Stimulated activated CD8-positive, alpha-beta memory T cell treated with anti-CD3 and anti-CD28 coated beads, Interleukin-7, amount 100 ng/mL, for 4 hours (primary cell): ENCODE measurements around the gene CARHSP1.
"Not testable (repeated sequence)": the region's sequence is repeated elsewhere in the genome, so short reads cannot be mapped to it uniquely, and the experiment has no call there.

Source experiments
- DNase-seq, 2 donors: peaks; one replicate each; pipeline ENCODE4 v3.0.0-alpha.2; 2020; ENCODE audit warnings: low read depth in 2 of 2

CARHSP1 gene

GRCh38 chr16:8868416-8869211, at the start of gene CARHSP1:
CARHSP1 (minus strand) TSS chr16:8869006; CDS start chr16:8859328, 9,678 bp downstream.
- peak; percentile 44 to 81 for DNase-seq

- not testable (repeated sequence) for DNase-seq
Observed at GRCh38 chr16:8917336-8917735, 48.5 kb upstream of the CARHSP1 start.

- DNase-seq: no peak
Observed at GRCh38 chr16:8916541-8917225, 47.9 kb upstream of the CARHSP1 start.

DNA sequence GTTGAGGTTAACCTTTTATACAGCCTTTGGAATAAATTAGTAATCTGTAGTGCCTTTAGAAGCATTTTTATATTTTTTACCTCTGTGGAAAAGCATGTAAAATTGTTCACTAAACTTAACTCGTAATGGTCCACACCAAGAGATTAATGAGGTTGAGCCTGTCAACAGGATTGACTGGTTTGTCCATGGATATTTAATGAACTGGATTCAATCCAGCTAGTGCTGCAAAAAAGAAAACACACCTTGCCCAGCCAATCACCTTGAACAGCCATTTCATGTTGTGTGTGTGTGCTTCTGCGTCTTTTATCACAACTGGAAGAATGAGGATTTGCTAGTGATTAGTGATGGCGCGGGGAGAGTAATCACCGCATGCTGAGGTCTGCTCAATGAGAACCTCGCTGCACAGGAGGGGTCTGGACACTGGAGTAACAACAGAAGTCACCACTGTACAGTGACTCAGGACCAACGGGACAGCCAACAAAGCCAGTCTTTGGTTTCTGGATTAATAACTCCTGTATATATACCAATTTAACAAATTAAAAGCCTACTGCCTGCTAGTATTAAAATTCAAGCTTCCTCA, 47.0 kb upstream of the CARHSP1 start:
- no peak for DNase-seq

GRCh38 chr16:8914098-8914497, 45.3 kb upstream of the CARHSP1 start:
- no peak for DNase-seq

DNA sequence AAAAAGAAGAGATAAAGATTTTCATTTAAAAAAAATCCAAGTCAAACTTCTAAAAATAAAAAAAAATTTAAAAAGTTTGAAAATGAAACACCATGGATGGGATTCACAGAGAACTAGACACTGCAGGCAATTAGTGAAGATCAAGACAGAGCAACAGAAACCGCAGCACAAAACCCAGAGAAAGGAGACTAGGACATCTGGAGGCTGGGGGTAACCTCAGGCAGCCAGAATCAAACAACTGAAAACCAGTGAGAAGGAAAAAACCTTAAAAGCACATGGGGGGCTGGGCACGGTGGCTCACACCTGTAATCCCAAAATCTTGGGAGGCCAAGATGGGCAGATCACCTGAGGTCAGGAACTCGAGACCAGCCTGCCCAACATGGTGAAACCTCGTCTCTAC, 44.0 kb upstream of the CARHSP1 start:
- no peak for DNase-seq

DNA sequence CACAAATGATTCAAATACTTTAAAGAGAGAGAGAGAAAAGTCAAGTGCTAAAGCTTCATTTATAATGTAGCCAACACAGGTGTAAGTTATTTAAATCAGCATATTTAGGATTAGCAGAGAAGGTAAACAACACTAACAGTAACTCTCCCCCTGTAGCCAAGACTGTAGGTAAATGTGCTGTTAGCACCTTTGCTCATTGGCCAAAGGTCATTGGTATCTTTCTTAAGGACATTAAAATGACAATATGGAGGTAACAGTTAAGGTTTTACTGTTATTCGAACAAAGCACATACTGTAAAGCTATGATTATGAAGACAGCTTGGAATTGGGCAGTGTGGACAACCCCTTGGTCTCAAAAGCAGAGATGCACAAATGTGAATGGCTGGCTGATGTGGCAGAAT, 42.0 kb upstream of the CARHSP1 start:
- DNase-seq: no peak

- DNase-seq: no peak
Observed at GRCh38 chr16:8908810-8909468, 40.1 kb upstream of the CARHSP1 start.

- DNase-seq: no peak
Observed at GRCh38 chr16:8907096-8907495, 38.3 kb upstream of the CARHSP1 start.

DNA sequence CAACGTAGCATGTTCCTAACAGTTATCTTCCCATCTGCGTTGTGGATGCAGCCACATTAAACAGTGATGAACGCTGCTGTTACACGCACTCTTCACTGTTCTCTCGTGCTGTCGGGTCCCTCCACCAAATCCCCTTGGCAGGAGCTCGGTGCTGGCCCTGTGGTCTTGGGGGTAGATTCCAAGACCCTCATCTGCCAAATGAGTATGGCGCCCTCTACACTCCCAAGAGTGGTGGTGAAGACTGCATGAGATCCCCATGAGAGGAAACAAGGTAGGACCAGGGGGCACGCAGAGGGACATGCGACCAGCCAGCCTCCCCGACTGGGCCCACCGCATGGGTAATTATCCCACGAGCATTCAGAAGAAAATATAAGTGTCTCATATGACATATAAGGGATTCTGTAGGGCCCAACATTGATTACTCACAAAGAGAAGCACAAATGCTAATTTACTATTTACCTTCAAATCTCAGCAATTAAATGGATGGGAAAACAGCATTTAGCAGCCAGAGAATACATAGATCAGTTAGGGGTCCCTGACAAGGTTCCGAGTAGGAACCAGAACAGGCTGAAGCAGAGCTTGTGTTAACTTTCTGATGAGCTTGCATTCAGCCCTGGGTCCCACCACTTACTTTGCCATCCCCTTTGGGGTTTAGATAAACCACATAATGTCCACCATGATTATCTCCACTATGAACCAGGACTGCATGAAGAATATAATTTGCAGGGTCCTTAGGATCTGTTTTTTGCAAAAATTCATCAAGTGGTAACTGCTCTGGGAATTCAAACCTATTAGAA, 37.2 kb upstream of the CARHSP1 start:
- no peak for DNase-seq

GRCh38 chr16:8905168-8905762, 36.5 kb upstream of the CARHSP1 start:
- no peak for DNase-seq

DNA sequence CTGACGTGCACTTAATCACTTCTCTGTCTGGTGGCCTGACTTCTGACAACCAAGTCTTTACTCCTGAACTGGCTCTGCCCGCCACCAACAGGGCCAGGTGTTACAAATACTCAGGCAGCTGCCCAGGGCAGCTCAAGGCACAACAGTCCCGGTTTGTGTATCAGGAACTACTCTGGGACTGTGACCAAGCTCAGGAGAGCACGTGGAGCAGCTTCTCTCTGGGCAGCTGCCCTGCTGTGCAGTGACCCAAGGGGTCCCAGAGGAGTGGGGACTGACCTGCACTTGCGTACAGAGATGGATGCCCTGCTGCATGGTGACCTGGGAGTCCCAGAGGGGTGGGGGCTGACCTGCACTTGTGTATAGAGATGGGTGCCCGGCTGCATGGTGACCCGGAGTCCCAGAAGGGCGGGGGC, 35.2 kb upstream of the CARHSP1 start:
- no peak for DNase-seq

DNA sequence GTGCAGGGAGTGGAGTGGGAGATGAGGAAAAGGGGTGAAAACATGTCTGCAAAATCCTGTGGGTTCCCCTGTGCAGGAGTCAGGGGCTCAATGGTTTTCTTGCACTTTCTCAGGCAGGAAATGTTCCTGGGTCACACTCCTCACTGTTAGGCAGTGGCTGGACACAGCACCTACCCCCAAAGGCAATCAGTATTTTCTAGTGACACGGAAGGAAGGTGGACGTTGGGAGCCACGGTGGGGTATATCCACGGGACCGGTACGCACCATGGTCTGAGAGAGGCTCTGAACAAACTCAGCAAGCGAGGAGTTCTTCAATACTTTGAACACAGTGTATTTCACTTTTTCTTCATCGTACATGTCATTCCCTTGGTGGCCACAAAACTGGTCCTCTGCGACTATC, 34.2 kb upstream of the CARHSP1 start:
- no peak for DNase-seq

DNA sequence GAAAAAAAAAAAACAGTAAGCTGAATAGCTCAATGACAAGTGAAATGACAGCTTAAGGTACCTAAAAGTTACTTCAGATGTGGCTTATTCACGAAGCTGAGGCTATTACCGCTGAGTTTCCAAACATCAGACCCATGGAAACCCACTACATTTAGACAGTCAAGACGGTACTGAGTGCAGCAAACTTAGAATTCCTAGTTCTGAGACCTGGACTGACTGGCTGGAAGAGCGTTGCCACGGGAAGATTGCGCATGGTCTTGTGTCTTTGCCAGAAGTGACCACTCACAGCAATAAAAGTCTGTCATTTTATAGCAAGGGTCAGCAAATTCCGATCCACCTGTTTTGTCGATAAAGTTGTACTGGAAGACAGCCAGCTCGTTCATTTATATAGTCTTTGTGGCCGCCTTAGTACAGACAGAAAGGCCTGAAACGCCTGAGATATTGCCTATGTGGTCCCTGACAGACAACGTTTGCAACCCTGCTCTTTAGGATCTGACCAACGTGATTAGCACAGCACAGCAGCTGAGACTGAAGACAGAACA, 32.6 kb upstream of the CARHSP1 start:
- no peak for DNase-seq

DNA sequence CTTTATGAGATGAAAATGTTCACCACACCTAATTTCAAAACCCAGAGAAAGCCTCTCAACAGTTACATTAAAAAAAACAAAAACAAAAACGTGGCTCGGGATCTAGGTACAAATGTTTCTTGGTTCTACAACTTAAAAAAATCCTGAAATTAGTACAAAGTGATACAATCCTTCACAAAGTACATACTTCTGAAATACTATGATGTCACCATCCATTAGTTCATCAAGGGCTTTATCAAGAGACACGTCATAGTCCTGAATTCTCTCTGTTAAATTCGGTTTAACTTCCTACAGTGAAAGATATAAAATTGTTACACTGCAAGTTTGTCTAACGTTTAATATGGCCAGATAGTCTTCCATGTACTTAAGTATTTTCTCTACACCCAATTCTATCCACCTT, 31.5 kb upstream of the CARHSP1 start:
- DNase-seq: no peak

GRCh38 chr16:8899709-8900317, 31.0 kb upstream of the CARHSP1 start:
- DNase-seq: no peak

- no peak for DNase-seq
Observed at GRCh38 chr16:8898660-8899318, 30.0 kb upstream of the CARHSP1 start.

- no peak for DNase-seq
Observed at GRCh38 chr16:8894736-8895334, 26.0 kb upstream of the CARHSP1 start.

GRCh38 chr16:8893976-8894690, 25.3 kb upstream of the CARHSP1 start:
- DNase-seq: no peak
